DOHH2 (cell line): Measurements from ENCODE around the gene CTRL.

Experiments
- CTCF ChIP-seq: fragments of 200-600 bp; sonication (generic); IDR thresholded peaks from one replicate; pipeline ENCODE4 v1.5.1; 2014; ENCODE audit warnings: antibody characterized with exemption, mild to moderate bottlenecking, low read depth, low read length; ENCODE audit not compliant: poor library complexity, severe bottlenecking
- EZH2phosphoT487 ChIP-seq: fragments of 200-600 bp; sonication (generic); IDR thresholded peaks from 2 replicates; pipeline ENCODE4 v1.6.1; 2017; ENCODE audit warnings: borderline replicate concordance, mild to moderate bottlenecking, antibody characterized with exemption, low read length, moderate library complexity, mixed read lengths

DNA sequence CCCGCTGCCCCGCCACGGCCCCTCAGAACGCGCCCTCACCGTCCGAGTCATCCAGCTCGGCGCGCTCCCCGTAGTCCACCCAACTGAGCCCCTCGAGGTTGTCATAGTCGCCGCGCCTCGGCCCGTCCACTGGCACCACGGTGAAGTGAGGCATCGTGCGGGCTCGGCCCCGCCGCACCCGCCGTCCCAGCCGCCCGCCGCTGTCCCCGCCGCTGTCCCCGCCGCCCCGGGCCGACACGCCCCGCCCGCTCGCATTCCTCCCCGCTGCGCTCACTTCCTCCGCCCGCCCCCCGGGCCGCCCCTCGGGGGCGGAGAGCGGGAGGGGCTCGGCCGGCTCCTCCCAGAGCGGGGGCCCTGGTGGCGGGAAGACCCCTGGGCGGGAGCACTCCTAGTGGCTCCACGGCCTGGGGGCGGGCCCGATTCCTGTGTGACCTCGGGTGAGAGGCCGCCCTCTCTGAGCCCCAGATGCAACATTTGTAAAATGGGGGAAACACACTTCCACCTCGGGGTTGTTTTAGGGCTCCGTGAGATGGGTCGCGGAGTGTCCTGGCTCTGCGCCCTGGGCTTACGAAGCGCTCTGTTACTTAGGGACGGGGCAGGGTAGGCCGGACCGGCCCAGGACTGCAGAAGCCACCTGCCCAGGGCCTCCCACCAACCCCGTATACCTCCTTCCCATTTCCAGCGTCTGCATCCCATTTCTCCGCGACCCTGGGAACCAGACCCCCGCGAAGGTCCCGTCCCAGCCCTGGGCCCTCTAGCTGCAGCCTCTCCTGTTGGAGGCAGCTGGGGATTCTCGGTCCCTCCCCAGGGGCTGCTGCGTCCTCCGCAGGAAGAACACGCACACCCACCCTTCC is 37.0 kb upstream of the CTRL start, which contains the start of gene SLC12A4:
- TF ChIP-seq CTCF (peak; percentile 16), EZH2phosphoT487 (no peak)
